ENCODE results near the gene LMX1A. TPM values are rescaled to one million over a fixed set of nuclear protein-coding genes. Genes with fewer than 3 reads are reported as not detected.

Gene LMX1A
- total RNA-seq, 1 donor from 2014 or later, result not detected

- peaks cover 14% of the 10 kb centered on the region for H3K4me1 Mint-ChIP-seq (ENCODE audit: low read depth, unreplicated experiment)
- DNase-seq, result no peak
- no peak overlapping the region for H3K4me3 Mint-ChIP-seq (ENCODE audit: unreplicated experiment)
- no peak overlapping the region for H3K27ac Mint-ChIP-seq (ENCODE audit: unreplicated experiment)
- H3K27me3 Mint-ChIP-seq (ENCODE audit: unreplicated experiment), result peaks cover 12% of the 10 kb centered on the region
- H3K36me3 Mint-ChIP-seq (ENCODE audit: unreplicated experiment), result no peaks in the 10 kb centered on the region
- no peak for TF ChIP-seq CTCF (IDR thresholded peaks at IDR 0.05; ENCODE audit: partially characterized antibody, unreplicated experiment)
- H3K9me3 Mint-ChIP-seq (ENCODE audit: unreplicated experiment), result peaks cover 7% of the 10 kb centered on the region
These were observed 116.6 kb downstream of the LMX1A start for GRCh38 chr1:165239873-165240272.

DNA sequence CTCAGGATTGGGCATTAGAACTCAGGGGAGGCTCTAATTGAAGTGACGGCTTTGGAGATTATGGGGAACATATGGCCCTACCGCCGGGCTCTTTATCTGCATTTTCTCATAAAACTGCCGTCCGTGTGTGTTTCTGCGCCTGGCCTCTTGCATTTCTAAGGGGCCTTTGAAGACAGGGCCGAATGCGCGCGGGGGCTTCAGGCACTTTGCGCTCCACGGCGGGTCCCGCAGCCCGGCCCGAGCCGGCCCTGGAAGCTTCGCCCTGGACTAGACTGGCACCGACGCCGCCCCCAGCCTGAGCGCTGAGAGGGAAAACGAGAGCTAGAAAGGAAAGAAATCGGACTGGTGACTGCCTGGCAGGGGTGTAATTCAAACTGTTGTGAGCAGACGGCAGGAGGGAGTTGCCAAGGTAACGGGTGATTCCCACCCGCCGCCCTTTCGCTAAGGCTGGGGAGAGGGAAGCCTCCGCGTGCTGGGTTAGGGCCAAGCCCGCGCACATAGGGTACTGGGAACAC is 120.7 kb downstream of the LMX1A start:
- peak overlapping the region; percentile 87 for H3K4me3 Mint-ChIP-seq (ENCODE audit: unreplicated experiment)
- TF ChIP-seq CTCF (IDR thresholded peaks at IDR 0.05; ENCODE audit: partially characterized antibody, unreplicated experiment), result no peak
- H3K27me3 Mint-ChIP-seq (ENCODE audit: unreplicated experiment), result peaks cover 16% of the 10 kb centered on the region
- peak; percentile 61 for DNase-seq
- peak overlapping the region; percentile 82 for H3K27ac Mint-ChIP-seq (ENCODE audit: unreplicated experiment)
- H3K4me1 Mint-ChIP-seq (ENCODE audit: low read depth, unreplicated experiment), result peaks cover 14% of the 10 kb centered on the region
- peaks cover 9% of the 10 kb centered on the region for H3K9me3 Mint-ChIP-seq (ENCODE audit: unreplicated experiment)
- H3K36me3 Mint-ChIP-seq (ENCODE audit: unreplicated experiment), result no peaks in the 10 kb centered on the region

GRCh38 chr1:165235155-165235776 is 121.2 kb downstream of the LMX1A start:
- Mint-ChIP-seq H3K4me1 (ENCODE audit: low read depth, unreplicated experiment) (peaks cover 12% of the 10 kb centered on the region), H3K9me3 (ENCODE audit: unreplicated experiment) (peaks cover 9% of the 10 kb centered on the region), H3K36me3 (ENCODE audit: unreplicated experiment) (no peaks in the 10 kb centered on the region), H3K27me3 (ENCODE audit: unreplicated experiment) (peaks cover 14% of the 10 kb centered on the region), H3K4me3 (ENCODE audit: unreplicated experiment) (peak overlapping the region; percentile 88), H3K27ac (ENCODE audit: unreplicated experiment) (peak overlapping the region; percentile 41)
- peak; percentile 65 for DNase-seq
- TF ChIP-seq CTCF (IDR thresholded peaks at IDR 0.05; ENCODE audit: partially characterized antibody, unreplicated experiment), result no peak

- Mint-ChIP-seq H3K4me3 (ENCODE audit: unreplicated experiment) (peak overlapping the region; percentile 7), H3K27me3 (ENCODE audit: unreplicated experiment) (peaks cover 14% of the 10 kb centered on the region), H3K4me1 (ENCODE audit: low read depth, unreplicated experiment) (peaks cover 16% of the 10 kb centered on the region), H3K27ac (ENCODE audit: unreplicated experiment) (no peak overlapping the region), H3K9me3 (ENCODE audit: unreplicated experiment) (peaks cover 9% of the 10 kb centered on the region), H3K36me3 (ENCODE audit: unreplicated experiment) (no peaks in the 10 kb centered on the region)
- DNase-seq, result no peak
- no peak for TF ChIP-seq CTCF (IDR thresholded peaks at IDR 0.05; ENCODE audit: partially characterized antibody, unreplicated experiment)
These were observed 122.4 kb downstream of the LMX1A start for GRCh38 chr1:165234149-165234548.

DNA sequence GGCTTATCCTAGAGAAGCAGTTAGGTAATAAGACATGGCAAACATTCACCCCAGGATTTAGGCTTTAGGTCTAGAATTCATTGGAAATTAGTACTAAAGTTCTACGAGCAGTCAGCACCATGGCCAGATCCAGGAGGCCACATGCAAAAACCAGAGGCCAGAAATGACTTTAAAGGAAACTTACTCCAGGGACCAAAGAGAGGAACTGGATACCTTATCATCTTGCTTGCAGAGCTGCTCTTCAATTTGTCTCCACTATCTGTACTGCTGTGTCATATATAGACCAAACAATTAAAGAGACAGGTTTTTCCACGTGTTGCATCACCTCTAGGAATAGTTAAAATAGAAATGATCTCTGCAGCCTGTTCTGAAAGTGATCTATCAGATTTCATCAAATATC is 127.8 kb downstream of the LMX1A start:
- H3K27me3 Mint-ChIP-seq (ENCODE audit: unreplicated experiment), result peaks cover 1% of the 10 kb centered on the region
- no peak for DNase-seq
- no peak overlapping the region for H3K4me3 Mint-ChIP-seq (ENCODE audit: unreplicated experiment)

More for the DNA sequence above, 127.8 kb downstream of the LMX1A start:
- no peak for TF ChIP-seq CTCF (IDR thresholded peaks at IDR 0.05; ENCODE audit: partially characterized antibody, unreplicated experiment)
- peaks cover 8% of the 10 kb centered on the region for H3K4me1 Mint-ChIP-seq (ENCODE audit: low read depth, unreplicated experiment)
- no peaks in the 10 kb centered on the region for H3K36me3 Mint-ChIP-seq (ENCODE audit: unreplicated experiment)
- no peak overlapping the region for H3K27ac Mint-ChIP-seq (ENCODE audit: unreplicated experiment)
- H3K9me3 Mint-ChIP-seq (ENCODE audit: unreplicated experiment), result no peaks in the 10 kb centered on the region

Data from glutamatergic neuron (in vitro differentiated cells).